Peyer's patch (tissue), 4 donors: ENCODE measurements around the gene MAP3K8. TPM values are rescaled to one million over a fixed set of nuclear protein-coding genes. Genes with fewer than 3 reads are reported as not detected.
"Not testable (repeated sequence)": the region's sequence is repeated elsewhere in the genome, so short reads cannot be mapped to it uniquely, and the experiment has no call there.

Source experiments
- DNase-seq, 3 donors: peaks; one replicate each; pipeline ENCODE4 v3.0.0-alpha.2; 2017 to 2019
- H3K27ac ChIP-seq, 4 donors: fragments of 200-600 bp; sonication (generic); one replicate each; pipeline ENCODE4 v1.5.1; 2016 to 2019
- H3K27me3 ChIP-seq, 2 donors: fragments of 200-600 bp; sonication (generic); one replicate each; pipeline ENCODE4 v1.5.1; 2019
- H3K36me3 ChIP-seq, 3 donors: fragments of 200-600 bp; sonication (generic); one replicate each; pipeline ENCODE4 v1.5.1; 2016 to 2019
- H3K4me1 ChIP-seq, 4 donors: fragments of 200-600 bp; sonication (generic); one replicate each; pipeline ENCODE4 v1.5.1; 2016 to 2019
- H3K4me3 ChIP-seq, 4 donors: fragments of 200-600 bp; sonication (generic); 1 replicate in 3 of 4; 2 replicates in 1 of 4; pipeline ENCODE4 v1.5.1; 2016 to 2019; ENCODE audit warnings: mild to moderate bottlenecking in 1 of 4
- H3K9me3 ChIP-seq, 4 donors: fragments of 200-600 bp; sonication (generic); one replicate each; pipeline ENCODE4 v1.5.1; 2016 to 2019; ENCODE audit warnings: mild to moderate bottlenecking in 1 of 4
- CTCF ChIP-seq, 6 experiments: fragments of 450-650 bp in 4 of 6; fragments of 200-600 bp in 2 of 6; sonication (generic) in 1 of 6; IDR thresholded peaks; one replicate each; pipeline ENCODE4 v1.5.1; 2017 to 2019; ENCODE audit warnings: antibody characterized with exemption in 6 of 6, mild to moderate bottlenecking in 3 of 6, moderate library complexity in 1 of 6
- POLR2A ChIP-seq, 2 donors: fragments of 450-650 bp; IDR thresholded peaks; one replicate each; pipeline ENCODE4 v1.5.1; 2017; ENCODE audit warnings: antibody characterized with exemption in 2 of 2, mild to moderate bottlenecking in 2 of 2, moderate library complexity in 2 of 2
- total RNA-seq, 4 donors: library from RNA; depleted of rRNA; stranded (reverse); fragments of >200 nt; gene quantifications; one replicate each; pipeline ENCODE4 v1.1.0, GENCODE V29; 2016

Gene MAP3K8
- total RNA-seq, 4 donors from 2014 or later, result 3.5 to 19.0 (median 11.5) TPM

GRCh38 chr10:30463944-30464451 lies 30.0 kb downstream of the MAP3K8 start:
- H3K4me3 ChIP-seq, result no peak overlapping the region
- no peak for DNase-seq
- no peaks in the 10 kb centered on the region for H3K9me3 ChIP-seq
- peaks cover 0 to 35% (median 0%) of the 10 kb centered on the region in 3 donors for H3K36me3 ChIP-seq
- H3K27me3 ChIP-seq, result no peaks in the 10 kb centered on the region
- TF ChIP-seq POLR2A (IDR thresholded peaks at IDR 0.05) (no peak), CTCF (IDR thresholded peaks at IDR 0.05) (no peak)
- peaks cover 0 to 12% (median 5%) of the 10 kb centered on the region in 4 donors for H3K4me1 ChIP-seq
- no peak overlapping the region for H3K27ac ChIP-seq

- H3K36me3 ChIP-seq, result peaks cover 0 to 28% (median 0%) of the 10 kb centered on the region in 3 donors
Measured at GRCh38 chr10:30464675-30465074, 30.7 kb downstream of the MAP3K8 start.

GRCh38 chr10:30466445-30466844 lies 32.5 kb downstream of the MAP3K8 start:
- no peaks in the 10 kb centered on the region for H3K27me3 ChIP-seq
- TF ChIP-seq POLR2A (IDR thresholded peaks at IDR 0.05), result no peak
- TF ChIP-seq CTCF (IDR thresholded peaks at IDR 0.05), result no peak
- DNase-seq, result no peak

More at GRCh38 chr10:30464675-30465074, 30.7 kb downstream of the MAP3K8 start:
- DNase-seq, result no peak
- Histone ChIP-seq H3K27me3 (no peaks in the 10 kb centered on the region), H3K4me3 (no peak overlapping the region), H3K9me3 (no peaks in the 10 kb centered on the region), H3K27ac (no peak overlapping the region), H3K4me1 (peaks cover 0 to 12% (median 2%) of the 10 kb centered on the region in 4 donors)
- TF ChIP-seq POLR2A (IDR thresholded peaks at IDR 0.05) (no peak), CTCF (IDR thresholded peaks at IDR 0.05) (no peak)

GRCh38 chr10:30467651-30468338 lies 33.8 kb downstream of the MAP3K8 start:
- no peaks in the 10 kb centered on the region for H3K9me3 ChIP-seq
- no peak overlapping the region for H3K4me3 ChIP-seq
- H3K27me3 ChIP-seq, result no peaks in the 10 kb centered on the region
- peaks cover 0 to 12% (median 2%) of the 10 kb centered on the region in 4 donors for H3K4me1 ChIP-seq
- H3K27ac ChIP-seq, result peak overlapping the region in 1 of 4 donors; percentile 40
- no peaks in the 10 kb centered on the region for H3K36me3 ChIP-seq
- no peak for DNase-seq
- TF ChIP-seq CTCF (IDR thresholded peaks at IDR 0.05), result no peak
- TF ChIP-seq POLR2A (IDR thresholded peaks at IDR 0.05), result no peak

More at GRCh38 chr10:30466445-30466844, 32.5 kb downstream of the MAP3K8 start:
- Histone ChIP-seq H3K4me3 (no peak overlapping the region), H3K4me1 (peaks cover 0 to 12% (median 2%) of the 10 kb centered on the region in 4 donors), H3K27ac (no peak overlapping the region), H3K9me3 (no peaks in the 10 kb centered on the region), H3K36me3 (peaks cover 0 to 10% (median 0%) of the 10 kb centered on the region in 3 donors)

- Histone ChIP-seq H3K27me3 (no peaks in the 10 kb centered on the region), H3K4me3 (no peak overlapping the region), H3K4me1 (peaks cover 0 to 9% (median 2%) of the 10 kb centered on the region in 4 donors), H3K9me3 (no peaks in the 10 kb centered on the region), H3K36me3 (no peaks in the 10 kb centered on the region), H3K27ac (no peak overlapping the region)
- DNase-seq, result no peak
- TF ChIP-seq CTCF (IDR thresholded peaks at IDR 0.05) (no peak), POLR2A (IDR thresholded peaks at IDR 0.05) (no peak)
Measured at GRCh38 chr10:30472414-30473155, 38.6 kb downstream of the MAP3K8 start.

- H3K36me3 ChIP-seq, H3K9me3 ChIP-seq, DNase-seq, H3K27me3 ChIP-seq, H3K27ac ChIP-seq, H3K4me1 ChIP-seq, H3K4me3 ChIP-seq: not testable (repeated sequence)
Measured at GRCh38 chr10:30475515-30475914, 41.5 kb downstream of the MAP3K8 start.
